NCI-H510A treated with DMSO at 0.1 percent for 48 hours (cell line): ENCODE data around the gene VRK3.
"Not testable (repeated sequence)": the region's sequence is repeated elsewhere in the genome, so short reads cannot be mapped to it uniquely, and the experiment has no call there.

Experiments used
- DNase-seq: peaks from one replicate; lab custom pipeline; 2025; lab: John Stamatoyannopoulos, UW

Gene VRK3

DNA sequence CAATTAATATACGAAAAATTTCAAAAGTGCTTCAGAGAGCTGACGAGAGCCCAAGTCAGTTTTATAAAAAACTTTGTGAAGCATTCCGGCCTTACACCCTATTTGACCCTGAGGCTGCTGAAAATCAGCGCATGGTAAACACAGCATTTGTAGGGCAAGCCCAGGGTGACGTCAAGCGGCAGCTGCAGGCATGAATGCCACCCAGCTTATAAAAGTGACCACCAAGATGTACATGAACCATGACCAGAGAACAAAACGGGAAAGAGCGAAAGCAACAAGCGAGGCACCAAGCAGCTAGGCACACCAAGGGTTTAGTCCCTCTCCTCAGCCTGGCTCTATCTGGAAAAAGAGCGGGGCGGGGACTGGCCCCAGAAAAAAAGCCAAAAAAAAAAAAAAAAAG, 70.2 kb downstream of the VRK3 start:
- DNase-seq: no peak

DNA sequence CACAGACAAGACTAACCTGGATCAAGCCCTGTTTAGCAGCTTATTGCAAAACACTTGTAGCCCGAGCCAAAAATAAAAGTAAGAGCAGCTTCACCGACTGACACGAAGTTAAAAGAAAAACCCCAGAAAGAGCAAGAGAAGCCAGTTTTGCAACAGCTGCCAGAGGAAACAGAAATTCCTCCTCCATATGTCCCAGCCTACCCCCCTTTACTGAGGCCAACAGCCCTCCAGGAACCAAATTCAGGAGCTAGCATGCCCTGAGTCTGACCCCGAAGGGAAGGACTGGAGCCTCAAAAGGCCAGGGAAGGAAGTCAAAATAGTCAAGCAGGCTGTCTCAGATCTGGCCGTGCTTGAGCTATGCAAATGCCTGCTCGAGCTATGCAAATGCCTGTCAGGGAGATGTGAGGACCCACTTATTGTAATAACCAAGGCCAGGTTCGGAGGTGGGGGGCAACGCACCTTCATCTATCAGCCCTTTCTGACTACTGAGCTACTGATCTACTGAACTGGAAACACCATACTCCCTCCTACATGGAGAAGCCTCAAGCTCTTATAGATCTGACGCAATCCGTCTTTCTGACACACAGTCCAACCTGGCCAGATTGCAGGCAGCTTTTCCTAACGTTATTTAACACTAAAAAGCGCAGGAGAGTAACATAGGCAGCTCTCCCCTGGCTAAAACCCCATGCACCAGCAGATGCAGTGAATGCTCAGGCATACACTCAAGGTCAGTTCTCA, 70.9 kb downstream of the VRK3 start:
- DNase-seq: no peak

DNA sequence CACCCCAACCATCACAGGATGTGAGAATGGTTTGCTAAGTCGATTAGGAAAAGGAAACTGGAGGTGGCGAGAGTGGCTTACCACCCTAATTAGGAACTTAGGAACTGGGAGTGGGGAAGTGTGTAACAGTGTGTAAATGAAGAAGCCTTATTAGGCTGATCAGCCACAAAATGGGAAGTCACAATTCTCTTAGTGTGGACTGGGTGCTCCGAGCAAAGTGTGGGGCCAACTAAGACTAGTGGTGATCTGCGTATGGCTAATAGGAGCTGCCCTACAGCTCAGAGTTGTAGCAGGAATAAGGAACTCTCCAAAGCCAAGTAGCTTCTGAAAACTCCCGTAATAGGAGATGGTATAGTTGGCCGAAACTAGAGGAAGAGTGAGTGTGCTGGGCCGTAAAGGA, 71.8 kb downstream of the VRK3 start:
- DNase-seq: no peak

DNA sequence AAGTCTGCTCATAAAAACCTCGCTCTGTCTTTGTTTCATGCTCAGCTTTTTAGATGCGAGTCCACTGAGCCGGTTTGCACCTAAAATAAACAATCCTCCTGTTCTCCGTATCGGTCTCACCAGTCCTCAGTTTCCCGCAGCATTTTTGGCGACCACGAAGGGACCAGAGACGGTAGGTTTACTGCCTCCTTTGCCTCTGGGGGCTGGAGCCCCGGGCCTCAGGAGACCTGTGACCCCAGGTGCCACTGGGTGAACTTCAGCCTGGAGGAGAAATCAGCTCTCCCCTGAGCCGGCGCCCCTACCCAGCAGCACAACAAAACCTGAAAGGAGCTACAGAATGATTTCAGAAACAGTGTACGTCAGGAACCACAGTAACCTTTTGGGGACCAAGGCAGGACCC, 72.3 kb downstream of the VRK3 start:
- DNase-seq: no peak

DNA sequence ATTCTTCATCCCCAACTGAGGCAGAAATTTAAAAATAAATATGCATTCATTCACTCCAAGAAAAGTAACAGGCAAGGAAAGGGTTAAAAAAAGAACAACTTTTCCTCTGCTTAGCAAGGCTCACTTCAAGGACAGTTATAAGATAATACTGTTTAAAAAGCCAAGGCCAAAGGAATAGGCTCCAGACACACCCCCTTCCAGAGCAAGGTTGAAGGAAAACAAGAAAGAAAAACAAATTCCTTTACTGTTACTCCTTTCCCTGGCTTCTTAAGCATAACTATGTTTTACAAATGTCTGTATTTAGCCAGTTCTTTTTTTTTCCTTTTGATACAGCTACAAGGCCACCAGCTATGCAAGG, 72.7 kb downstream of the VRK3 start:
- DNase-seq: no peak

DNA sequence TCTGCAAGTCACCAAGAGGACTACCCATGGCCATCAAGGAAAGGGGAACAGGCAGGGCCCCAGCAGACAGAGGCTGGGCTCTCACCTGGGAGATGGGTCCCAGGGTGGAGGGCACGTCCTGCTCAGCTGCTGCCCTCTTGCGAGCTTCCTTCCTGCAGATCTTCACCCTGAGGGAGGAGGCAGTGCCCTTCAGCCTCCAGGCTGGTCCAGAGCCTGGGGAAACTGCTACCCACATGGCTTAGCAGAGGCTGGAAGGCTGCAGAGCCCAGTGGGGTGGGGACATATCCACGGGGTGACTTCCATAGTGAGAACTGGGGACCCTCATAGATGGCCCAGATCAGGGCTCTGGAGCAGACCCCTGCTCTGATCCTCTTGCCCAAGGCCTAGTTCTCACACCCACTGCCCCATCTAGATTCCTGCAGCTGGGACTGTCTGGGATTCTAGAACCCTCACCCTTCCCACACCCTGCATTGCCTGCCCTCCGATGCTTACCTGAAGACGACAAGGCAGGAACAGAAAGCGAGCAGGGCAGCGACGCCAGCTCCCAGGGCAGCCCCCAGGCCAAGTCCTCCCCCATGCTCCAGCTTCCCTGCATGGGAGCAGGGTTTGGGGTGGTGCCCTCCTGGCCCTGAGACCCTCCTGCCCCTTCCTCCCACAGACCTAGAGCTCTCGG, 73.2 kb downstream of the VRK3 start:
- DNase-seq: no peak

DNA sequence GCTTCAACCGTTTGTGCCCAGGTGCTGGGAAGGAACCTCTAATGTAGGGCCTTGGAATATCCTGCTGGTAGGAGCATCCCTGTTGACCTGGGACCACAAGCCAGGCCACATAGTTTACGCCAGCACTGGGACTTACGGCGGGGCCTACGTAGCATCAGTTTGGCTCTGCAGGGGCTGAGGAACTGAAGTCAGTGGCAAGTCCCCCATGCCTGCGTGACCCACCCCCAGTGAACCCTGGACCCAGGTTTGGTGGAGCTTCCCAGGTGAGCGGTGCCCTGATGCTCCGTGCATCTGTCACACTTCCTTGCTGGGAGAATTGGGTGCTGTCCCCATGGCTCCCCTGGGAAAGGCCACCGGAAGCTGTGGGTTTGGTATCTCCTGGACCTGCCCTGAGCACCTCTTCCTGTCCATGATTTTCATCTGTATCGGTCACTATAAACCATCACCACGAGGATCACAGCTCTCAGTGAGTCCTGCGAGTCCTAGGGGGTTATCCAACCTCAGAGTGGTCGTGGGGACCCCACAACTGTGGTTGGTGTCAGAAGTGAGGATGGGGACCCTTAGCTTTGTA, 74.1 kb downstream of the VRK3 start:
- DNase-seq: no peak

DNA sequence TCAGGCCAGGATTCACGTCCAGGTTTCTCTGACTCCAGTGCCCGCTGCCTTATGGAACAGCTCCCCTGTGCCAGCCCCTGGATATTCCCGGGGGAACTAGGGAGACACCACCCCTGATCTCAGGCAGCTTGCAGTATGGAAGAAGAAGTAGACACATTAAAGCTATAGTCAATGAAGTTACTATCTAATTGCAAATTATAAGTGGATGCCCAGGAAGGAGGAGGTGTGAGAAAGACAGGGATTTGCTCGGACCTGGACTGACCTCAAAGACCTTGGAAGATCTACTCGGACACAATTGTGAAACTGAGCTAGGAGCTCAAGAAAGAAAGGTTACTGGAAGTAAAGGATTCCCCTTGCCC, 74.6 kb downstream of the VRK3 start:
- no peak for DNase-seq

DNA sequence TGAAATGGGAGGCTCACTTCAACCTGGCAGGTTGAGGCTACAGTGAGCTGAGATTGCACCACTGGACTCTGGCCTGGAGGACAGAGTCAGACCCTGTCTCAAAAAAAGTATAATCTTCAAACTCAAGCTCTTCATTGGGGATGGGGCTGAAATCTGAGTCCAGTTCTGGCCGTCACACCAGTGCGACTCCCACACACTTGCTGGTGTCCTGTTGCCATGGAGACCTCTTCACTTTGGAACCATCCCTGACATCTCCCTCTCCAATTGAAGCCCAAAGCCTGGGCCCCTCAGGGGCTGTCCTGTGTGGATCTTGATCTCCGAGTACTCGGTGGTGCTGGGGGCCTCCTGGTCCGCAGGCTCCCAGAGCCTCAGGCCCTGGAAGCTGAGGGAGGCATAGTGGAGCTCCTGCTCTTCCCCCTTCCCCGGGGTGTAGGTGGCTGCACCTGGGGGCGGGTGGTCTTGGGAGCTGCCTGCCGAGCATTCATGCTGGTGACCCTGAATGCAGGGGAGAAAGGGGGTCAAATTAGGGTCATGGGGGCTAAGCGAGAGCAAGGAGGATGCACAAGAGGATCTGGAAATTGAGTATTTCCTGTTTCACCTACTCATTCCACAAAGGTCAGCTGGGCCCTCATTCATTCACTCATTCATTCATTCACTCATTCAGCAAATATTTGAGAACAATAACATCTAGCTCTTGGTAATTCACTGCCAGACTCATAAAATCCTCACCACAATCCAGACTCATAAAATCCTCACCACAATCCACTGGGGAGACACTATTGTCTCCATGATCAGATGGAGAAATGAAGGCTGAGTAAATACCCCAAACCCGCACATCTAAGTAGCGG, 75.2 kb downstream of the VRK3 start:
- no peak for DNase-seq

DNA sequence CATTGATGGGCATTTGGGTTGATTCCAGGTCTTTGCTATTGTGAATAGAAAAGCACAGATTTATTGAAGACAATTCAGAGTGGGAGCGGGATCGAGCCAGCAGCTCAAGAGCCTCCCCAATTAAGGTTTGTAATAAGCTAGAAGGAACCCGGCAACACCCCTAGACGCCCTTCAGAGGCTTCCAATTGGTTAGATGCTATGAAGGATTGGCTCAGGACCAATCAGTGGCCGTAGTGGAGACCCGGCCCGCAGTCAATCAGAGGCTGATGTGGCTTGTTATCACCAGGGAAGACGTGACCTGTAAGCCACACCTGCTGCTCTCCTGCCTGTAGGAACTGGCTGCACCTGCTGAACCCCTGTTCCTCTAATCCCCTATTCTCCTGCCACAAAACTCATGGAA, 78.8 kb downstream of the VRK3 start:
- no peak for DNase-seq

DNA sequence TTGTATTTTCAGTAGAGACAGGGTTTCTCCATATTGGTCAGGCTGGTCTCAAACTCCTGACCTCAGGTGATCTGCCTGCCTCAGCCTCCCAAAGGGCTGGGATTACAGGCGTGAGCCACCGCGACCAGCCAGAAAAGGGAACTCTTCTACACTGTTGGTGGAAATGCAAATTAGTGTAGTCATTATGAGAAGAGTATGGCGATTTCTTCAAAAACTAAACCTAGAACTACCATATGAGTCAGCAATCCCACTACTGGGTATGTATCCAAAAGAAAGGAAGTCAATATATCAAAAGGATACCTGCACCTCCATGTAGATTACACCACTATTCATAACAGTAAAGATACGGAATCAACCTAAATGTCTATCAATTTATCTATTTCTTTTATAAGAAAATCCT, 80.6 kb downstream of the VRK3 start:
- DNase-seq: not testable (repeated sequence)

DNA sequence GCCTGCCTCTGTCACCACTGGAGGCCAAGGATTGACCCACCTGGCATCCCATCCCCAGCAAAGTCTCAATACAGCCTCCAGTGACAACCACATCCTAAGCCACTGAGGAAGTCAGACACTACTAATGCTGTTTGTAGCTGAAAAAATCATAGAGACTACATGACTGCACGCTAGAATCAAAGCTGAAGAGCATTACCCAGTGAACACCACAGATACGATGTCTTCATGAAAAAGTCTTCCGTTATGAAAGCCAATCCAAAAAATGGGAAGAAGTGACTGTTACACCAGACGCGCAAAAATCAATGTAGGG, 84.7 kb downstream of the VRK3 start:
- no peak for DNase-seq

DNA sequence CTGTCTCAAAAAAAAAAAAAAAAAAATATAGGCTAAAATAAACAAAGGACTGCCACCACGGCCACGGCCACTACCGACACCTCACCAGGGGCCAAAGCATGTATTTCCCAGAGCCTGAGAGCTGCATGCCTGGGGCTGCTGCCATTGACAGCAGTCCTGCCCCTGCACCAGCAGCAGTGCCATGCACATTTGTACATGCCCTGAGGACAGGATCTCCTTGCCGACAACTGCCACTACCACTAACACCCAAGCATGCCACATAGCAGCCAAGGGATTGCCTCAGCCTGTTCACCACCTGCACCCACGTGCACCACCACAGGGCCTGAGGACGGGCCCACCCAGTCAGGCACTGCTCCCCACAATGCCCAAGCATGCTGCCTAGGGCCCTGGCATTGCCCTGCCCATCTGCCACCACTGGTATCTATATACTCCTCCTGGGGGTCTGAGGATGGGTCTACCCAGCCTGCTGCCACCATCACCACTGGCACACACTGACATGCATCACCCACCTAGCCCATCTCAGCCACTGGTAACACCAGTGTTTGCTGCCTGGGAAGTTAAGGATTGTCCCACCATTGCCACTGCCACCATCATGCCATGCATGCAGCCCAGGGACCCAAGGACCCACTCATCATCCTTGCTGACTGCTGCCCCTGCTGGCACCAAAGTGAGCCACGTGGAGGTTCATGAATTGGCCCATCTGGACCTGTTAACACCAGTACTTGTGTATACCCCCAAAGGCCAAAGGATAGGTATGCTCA, 85.3 kb downstream of the VRK3 start:
- no peak for DNase-seq

DNA sequence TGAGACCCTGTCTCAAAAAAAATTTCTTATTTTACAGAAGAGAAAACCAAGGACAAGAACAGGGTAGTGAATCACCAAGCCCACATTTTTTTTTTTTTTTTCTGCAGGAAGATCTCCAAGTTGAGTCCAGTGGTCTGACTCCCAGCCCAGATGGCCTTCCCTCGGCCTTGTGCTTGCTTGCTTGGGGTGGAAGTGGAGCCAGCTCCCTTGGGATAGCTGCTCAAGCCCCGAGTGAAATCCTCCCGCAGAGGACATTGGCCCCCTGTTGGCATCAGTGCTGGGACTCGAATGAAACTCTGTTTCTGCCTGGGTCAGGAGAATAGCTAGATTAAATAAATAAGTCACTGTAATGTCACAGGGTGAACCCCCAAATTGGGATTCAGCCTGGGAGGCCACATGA, 86.5 kb downstream of the VRK3 start:
- DNase-seq: no peak

DNA sequence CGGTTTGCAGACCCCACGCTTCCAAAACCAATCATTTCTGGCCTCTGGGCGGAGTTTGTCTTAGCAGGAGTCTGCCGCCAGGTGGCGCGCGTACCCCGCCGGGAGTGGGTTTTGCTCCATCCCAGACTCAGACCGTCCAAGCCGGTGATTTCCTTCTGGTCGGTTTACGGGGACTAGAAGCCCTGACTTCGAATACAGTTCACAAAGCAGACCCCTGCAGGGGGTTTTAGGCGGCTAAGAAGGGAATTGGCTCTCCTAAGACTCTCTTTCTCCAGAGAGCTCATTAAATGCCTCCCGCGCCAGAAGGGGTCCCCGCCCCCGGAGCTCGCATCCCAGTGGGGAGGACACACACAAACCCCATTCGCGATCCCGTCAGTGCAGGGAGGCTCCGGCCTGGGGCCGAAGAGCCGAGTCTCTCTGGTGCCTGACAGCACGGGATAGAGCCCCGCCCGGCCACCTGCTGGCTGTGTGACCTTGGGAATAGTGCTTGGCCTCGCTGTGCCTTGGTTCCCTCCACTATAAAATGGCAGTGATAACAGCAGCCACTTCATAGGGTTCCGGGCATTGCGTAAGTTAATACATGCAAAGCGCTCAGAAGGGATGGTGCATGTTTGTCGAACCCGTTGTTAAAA, 87.3 kb downstream of the VRK3 start:
- peak; percentile 43 for DNase-seq

DNA sequence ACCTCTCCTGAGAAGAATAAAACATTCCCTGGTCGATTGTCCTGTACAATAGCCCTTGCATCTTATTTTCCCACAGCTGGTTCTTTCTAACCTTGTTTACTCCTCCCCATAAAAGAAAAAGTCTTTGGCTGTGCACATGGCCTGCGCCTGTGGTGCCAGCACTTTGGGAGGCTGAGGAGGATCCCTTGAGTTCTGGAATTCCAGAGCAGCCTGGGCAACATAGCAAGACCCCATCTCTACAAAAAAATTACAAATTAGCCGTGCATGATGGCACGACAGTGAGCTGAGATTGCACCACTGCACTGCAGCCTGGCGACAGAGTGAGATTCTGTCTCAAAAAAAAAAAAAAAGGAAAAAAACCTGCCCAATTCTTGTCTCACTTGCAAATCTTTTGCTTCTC, 88.6 kb downstream of the VRK3 start:
- DNase-seq: no peak

DNA sequence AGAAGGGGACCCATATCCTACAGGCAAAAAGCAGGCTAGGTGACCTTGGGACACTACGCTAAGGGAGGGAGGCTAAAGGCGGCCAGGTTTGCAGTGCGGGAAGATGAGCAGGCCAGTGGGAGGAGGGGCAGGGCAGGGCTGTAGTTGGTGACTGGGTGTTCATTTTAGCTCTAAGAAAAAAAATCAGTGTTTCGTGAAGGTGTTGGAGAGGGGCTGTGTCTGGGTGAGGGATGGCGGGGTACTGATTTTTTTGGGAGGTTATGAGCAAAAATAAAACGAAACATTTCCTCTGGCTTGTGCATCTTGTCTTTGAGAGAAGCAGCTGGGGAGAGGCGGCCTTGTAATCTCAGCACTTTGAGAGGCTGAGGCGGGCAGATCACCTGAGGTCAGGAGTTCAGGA, 91.5 kb downstream of the VRK3 start:
- DNase-seq: no peak

DNA sequence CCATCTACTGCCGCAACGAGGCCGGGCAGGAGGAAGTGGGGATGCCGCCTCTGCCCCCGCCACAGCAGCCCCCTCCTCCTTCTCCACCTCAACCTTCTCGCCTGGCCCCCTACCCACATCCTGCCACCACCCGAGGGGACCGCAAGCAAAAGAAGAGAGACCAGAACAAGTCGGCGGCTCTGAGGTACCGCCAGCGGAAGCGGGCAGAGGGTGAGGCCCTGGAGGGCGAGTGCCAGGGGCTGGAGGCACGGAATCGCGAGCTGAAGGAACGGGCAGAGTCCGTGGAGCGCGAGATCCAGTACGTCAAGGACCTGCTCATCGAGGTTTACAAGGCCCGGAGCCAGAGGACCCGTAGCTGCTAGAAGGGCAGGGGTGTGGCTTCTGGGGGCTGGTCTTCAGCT, 92.4 kb downstream of the VRK3 start:
- no peak for DNase-seq

DNA sequence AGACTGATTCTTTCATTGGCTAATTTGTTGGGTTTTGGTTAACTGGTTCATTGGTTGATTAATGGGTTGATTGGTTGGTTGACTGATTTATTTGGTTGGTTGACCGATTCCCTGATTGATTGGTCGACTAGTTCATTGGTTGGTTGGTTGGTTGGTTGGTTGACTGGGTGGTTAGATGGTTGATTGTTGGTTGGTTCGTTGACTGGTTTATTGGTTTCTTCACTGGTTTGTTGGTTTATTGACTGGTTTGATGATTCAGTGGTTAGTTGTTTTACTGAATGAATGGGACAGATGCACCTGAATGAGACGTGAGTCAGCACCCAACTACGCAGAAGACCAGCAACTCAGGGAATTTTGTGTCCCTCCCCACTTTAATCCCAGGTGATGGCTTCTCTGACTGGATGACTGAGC, 93.1 kb downstream of the VRK3 start:
- no peak for DNase-seq

DNA sequence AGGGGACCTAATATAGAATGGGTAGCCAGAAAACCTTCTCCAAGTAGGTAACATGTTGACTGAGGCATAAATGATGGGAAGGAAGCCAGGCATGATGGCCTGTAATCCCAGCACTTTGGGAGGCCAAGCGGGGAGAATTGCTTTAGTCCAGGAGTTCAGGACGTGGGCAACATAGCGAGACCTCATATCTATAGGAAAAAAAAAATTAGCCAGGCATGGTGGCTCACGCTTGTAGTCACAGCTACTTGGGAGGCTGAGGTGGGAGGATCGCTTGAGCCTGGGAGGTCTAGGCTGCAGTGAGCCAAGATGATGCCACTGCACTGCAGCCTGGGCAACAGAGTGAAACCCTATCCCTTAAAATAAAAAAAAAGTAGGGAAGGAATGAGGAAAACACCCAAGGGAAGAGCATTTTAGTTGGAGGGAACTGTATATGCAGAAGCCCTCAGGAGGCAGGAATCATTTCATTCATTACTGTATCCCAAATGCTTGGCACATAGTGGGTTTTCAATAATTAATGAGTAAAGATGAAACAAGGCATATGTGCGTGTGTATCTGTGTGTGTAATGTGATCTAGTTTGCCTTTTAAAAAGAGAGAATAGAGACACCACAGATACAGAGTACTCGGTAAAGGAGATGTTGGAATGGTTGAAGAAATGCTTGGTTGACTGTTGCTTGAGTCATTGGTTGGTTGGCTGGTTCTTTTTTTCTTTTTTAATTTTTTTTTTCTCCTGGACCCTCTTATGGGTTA, 93.7 kb downstream of the VRK3 start:
- no peak for DNase-seq

DNA sequence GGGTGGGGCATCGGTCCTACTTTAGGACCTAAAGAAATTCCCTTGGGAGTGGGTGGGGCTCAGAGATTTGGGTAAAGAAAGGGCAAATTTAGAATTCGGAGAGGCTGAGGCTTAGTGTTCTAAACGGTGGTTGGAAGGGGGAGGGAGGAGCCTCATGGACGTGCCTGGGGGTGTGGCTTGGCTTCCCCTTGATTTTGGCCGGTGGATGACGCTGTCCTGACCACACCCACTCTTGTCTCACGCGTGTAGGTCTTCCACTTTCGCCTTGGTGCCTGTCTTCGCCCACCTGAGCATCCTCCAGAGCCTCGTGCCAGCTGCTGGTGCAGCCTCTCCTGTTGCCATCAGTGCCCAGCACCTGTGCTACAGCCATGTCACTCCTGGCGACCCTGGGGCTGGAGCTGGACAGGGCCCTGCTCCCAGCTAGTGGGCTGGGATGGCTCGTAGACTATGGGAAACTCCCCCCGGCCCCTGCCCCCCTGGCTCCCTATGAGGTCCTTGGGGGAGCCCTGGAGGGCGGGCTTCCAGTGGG, 94.6 kb downstream of the VRK3 start:
- DNase-seq: no peak
